Astrocyte of the cerebellum (primary cell): Measurements from ENCODE around the gene SETMAR.
A peak's percentile ranks its signal among the peaks of the same experiment; 100 is the strongest.
"Not testable (repeated sequence)": the region's sequence is repeated elsewhere in the genome, so short reads cannot be mapped to it uniquely, and the experiment has no call there.

Experiments
- DNase-seq: peaks from one replicate; pipeline ENCODE4 v3.0.0-alpha.2; 2011; ENCODE audit warnings: low read depth
- H3K4me3 ChIP-seq: 2 replicates; pipeline ENCODE4 v1.5.1; 2011; ENCODE audit warnings: mild to moderate bottlenecking, low read depth, low read length, moderate library complexity
- in situ Hi-C: cut with HindIII; loops from 2 replicates; pipeline ENCODE4 v1.10.0; 2017; ENCODE audit warnings: low sequenced_read_pairs
- TF ChIP-seq, protein P1 (sequence below): IDR thresholded peaks from 2 replicates; pipeline ENCODE4 v1.5.1; 2012; ENCODE audit warnings: low read length, low read depth, moderate library complexity, mild to moderate bottlenecking; ENCODE audit errors: missing control alignments

Gene SETMAR

DNA sequence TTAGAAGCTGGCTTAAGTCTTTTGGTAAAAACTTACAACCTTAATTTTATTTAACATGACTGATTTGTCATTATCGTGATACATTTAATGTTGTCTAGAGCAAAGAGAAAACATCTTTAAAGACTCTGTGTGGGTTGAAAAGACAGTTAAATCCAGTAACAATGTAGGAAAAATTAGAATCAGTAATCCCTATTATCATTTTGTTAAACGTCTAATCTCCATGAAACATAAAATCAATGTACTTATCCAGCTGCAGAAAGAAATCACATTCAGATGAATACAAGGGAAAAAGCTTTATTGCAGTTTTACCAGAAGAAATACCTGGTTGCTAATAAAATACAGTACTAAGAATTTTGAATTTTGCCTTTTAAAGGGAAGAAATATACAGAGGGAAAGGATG is 21.2 kb upstream of the SETMAR start:
- in situ Hi-C loops: no loop called here
- DNase-seq: no peak
- H3K4me3 ChIP-seq: no peak overlapping the region
- TF ChIP-seq, protein P1, sequence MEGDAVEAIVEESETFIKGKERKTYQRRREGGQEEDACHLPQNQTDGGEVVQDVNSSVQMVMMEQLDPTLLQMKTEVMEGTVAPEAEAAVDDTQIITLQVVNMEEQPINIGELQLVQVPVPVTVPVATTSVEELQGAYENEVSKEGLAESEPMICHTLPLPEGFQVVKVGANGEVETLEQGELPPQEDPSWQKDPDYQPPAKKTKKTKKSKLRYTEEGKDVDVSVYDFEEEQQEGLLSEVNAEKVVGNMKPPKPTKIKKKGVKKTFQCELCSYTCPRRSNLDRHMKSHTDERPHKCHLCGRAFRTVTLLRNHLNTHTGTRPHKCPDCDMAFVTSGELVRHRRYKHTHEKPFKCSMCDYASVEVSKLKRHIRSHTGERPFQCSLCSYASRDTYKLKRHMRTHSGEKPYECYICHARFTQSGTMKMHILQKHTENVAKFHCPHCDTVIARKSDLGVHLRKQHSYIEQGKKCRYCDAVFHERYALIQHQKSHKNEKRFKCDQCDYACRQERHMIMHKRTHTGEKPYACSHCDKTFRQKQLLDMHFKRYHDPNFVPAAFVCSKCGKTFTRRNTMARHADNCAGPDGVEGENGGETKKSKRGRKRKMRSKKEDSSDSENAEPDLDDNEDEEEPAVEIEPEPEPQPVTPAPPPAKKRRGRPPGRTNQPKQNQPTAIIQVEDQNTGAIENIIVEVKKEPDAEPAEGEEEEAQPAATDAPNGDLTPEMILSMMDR: no peak

GRCh38 chr3:4284865-4285264 is 18.3 kb upstream of the SETMAR start:
- TF ChIP-seq, protein P1: no peak
- in situ Hi-C loops: no loop called here
- DNase-seq: no peak
- H3K4me3 ChIP-seq: no peak overlapping the region

DNA sequence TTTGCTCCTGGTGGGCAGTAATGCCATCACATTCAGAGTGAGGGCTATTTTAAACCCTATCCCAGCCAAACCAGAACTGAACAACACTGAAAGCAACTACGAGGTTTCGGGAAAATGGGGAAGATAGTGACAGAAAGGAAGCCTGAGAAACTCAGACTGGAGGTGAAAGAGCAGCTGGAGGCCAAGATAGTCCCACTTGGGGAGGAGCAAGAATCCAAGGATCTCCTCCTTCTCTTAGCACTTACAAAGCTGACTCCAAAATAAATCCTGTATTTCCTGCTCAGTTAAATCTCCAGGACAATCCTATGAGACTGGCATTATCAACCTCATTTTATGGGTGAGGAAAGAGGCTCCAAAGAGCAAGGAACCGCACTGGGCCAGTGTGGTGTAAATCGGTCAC is 14.1 kb upstream of the SETMAR start:
- no peak overlapping the region for H3K4me3 ChIP-seq
- TF ChIP-seq, protein P1: no peak
- no peak for DNase-seq
- in situ Hi-C loops: no loop called here

- no peak overlapping the region for H3K4me3 ChIP-seq
- DNase-seq: peak; percentile 27
- TF ChIP-seq, protein P1: peak; percentile 86
- in situ Hi-C loops: no loop called here
Observed at GRCh38 chr3:4290272-4290893, 12.8 kb upstream of the SETMAR start.

- no peak overlapping the region for H3K4me3 ChIP-seq
- in situ Hi-C loops: no loop called here
- TF ChIP-seq, protein P1: no peak
- DNase-seq: no peak
Observed at GRCh38 chr3:4292301-4292700, 10.9 kb upstream of the SETMAR start.

DNA sequence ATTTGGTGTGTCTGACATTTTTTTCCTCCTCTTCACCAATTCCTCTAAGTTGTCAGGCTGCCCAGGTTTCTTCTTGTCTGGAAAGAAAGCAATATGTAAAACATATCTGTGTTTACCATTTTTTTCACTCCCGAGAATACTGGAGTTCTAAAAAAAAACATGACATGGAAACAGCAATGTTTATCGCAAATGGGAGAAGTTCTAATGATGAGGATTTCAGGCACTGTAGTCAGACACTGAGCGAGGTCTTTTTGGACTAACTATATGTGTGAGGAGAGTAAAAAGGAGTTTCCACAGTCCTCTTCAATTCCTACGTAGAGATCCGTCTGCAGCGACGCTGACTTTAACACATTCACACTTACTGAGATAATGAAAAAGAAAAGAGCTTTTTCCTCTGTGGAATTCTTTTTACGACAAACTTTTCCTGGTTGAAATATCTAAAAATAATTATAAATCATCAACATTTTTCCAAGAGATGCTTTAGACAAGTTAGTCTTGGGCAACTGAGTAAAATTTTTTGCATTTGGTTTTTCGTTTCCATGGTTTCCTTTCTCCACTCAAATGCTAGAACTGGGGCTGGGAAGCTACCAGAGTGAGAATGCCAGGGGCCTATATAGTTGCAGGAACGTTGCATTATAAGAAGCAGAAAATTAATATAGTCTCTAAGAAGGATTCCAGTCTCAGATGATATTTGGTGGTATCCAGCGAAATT is 8.4 kb upstream of the SETMAR start:
- TF ChIP-seq, protein P1: no peak
- no peak for DNase-seq
- in situ Hi-C loops: no loop called here
- H3K4me3 ChIP-seq: no peak overlapping the region

DNA sequence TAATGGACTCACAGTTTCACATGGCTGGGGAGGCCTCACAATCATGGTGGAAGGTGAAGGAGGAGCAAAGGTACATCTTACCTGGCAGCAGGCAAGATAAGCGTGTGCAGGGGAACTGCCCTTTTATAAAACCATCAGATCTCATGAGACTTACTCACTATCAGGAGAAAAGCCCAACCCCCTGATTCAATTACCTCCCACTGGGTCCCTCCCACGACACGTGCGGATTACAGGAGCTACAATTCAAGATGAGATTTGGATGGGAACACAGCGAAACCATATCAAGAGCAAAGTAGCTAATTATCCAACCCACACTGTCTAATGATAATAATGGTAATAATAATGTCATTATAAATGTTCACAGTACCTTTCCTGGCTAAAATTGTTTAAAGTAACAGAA is 6.7 kb upstream of the SETMAR start:
- in situ Hi-C loops, DNase-seq: not testable (repeated sequence)

More for the DNA sequence above, 6.7 kb upstream of the SETMAR start:
- H3K4me3 ChIP-seq: not testable (repeated sequence)
